ENCODE measurements around the gene CDC42EP4. TPM values are rescaled to one million over a fixed set of nuclear protein-coding genes. Genes with fewer than 3 reads are reported as not detected.

CDC42EP4 gene, protein sequence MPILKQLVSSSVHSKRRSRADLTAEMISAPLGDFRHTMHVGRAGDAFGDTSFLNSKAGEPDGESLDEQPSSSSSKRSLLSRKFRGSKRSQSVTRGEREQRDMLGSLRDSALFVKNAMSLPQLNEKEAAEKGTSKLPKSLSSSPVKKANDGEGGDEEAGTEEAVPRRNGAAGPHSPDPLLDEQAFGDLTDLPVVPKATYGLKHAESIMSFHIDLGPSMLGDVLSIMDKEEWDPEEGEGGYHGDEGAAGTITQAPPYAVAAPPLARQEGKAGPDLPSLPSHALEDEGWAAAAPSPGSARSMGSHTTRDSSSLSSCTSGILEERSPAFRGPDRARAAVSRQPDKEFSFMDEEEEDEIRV
- 34.0 TPM for total RNA-seq
- long read RNA-seq, transcript CDC42EP4-205 (2 exons, 1,022 nt), result minor isoform, 10 of 135 reads
- long read RNA-seq, transcript CDC42EP4-201 (2 exons, 3,272 nt), result major isoform, 95 of 135 reads
- long read RNA-seq, partial matches to known transcripts, result 0 of 135 reads
- long read RNA-seq, other reads (novel, unspliced or antisense), result 30 of 135 reads

DNA sequence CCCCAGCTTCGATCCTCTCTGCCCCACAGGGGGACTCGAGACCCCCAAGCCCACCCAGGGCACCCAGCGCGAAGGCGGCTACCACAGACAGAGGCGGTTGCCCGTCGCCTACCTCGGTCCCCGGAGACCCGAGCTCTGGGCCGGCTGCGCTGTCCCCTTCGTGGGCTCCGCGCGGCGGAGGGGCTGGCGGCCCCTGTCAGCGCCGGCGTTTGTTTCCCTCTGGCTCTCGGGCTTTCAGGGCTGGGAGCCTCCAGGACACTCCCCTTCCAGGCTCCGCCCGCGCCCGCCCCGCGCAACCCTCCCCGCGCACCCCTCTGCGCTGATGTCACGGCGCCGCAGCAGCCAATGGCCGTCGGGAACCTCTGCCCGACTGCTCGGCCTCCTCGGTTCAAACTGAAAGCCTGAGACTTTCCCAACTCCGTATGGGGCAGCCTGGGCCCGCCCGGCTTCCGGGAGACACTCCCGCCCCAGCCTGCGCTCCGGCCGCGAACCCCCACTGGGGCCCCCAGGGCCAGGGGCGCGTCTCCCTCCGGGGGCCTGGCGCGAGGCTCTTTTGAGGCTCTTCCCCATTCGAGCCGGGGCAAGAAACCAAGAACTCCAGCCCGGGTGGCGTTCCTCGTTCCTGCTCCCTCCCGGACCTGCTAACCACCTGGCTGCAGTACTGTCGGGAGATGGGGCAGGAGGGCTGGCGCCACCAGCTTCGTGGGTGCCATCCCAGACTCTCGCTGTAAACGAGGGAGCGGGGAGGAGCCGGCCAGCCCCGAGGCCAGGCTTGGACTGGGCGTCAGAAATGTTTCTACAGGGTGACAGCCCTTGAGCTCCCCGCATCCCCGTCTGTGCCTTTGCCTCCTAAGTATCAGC lies at the start of gene CDC42EP4:
Gene CDC42EP4 (minus strand): TSS at position 221 of the 861 bp plus-strand sequence. CDS start 25,501 bp downstream, outside the sequence.
- intact Hi-C loops (cut with micrococcal nuclease), result no loop called here
- peak; percentile 96 for DNase-seq
- TF ChIP-seq CTCF (IDR thresholded peaks at IDR 0.05; ENCODE audit: borderline replicate concordance), result no peak

DNA sequence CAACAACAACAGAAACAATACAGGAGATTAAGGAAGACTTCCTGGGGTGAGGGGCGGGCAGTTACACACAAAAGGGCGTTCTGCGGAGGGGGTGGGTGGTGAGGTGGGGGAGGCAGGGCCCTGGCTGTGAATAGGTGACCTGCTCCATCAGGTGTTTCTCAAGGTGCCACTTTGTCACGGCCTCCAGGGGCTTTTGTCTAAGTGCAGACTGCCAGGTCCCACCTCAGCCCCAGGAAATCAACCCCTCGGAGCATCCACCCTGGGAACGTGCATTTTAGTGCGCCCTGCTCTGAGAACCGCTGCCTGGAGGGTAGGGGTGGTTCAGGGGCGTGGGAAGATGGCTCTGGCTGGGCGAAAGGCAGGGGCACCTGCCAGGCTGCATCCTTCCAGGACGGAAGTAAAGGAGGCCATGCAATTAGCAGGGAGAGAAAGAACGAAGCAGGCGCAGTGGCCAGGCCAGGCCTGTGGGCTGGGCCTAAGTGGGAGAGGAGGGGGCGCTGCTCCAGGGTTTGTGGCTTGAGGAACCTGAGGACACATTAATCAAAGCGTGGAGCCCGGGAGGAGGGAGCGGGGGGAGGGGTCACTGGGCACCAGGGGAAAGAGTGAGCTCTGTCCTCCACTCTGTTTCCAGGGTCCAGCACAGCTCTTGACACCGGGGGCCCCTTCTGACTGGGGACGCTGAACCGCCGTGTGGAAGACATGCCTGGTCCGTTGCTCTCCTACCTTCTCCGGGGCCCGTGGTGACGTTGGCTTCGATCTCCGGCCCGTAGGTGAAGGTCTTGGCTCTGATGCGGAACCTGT lies 49.4 kb upstream of the CDC42EP4 start:
- intact Hi-C loops (cut with micrococcal nuclease), result no loop called here
- no peak for DNase-seq
- H3K4me1 ChIP-seq, result peaks cover 65% of the 10 kb centered on the region

More for the DNA sequence above, at the start of gene CDC42EP4:
- H3K4me3 ChIP-seq, result peak within 1 kb of the TSS; percentile 81
- no peaks in the 10 kb centered on the region for H3K9me3 ChIP-seq (replicated peaks)
- H3K27me3 ChIP-seq (ENCODE audit: low read depth), result no peaks in the 10 kb centered on the region
- peaks cover 58% of the 10 kb centered on the region for H3K4me1 ChIP-seq
- peak within 1 kb of the TSS; percentile 98 for H3K27ac ChIP-seq (replicated peaks)
- H3K36me3 ChIP-seq, result no peaks in the 10 kb centered on the region

GRCh38 chr17:73359987-73360410 lies 48.2 kb upstream of the CDC42EP4 start:
- Histone ChIP-seq H3K27ac (replicated peaks) (peak overlapping the region; percentile 82), H3K27me3 (ENCODE audit: low read depth) (no peaks in the 10 kb centered on the region), H3K4me3 (no peak overlapping the region), H3K9me3 (replicated peaks) (no peaks in the 10 kb centered on the region), H3K36me3 (no peaks in the 10 kb centered on the region), H3K4me1 (peaks cover 54% of the 10 kb centered on the region)
- intact Hi-C loops (cut with micrococcal nuclease), result no loop called here
- TF ChIP-seq CTCF (IDR thresholded peaks at IDR 0.05; ENCODE audit: borderline replicate concordance), result peak; percentile 14
- peak; percentile 72 for DNase-seq

More for the DNA sequence above, 49.4 kb upstream of the CDC42EP4 start:
- no peak for TF ChIP-seq CTCF (IDR thresholded peaks at IDR 0.05; ENCODE audit: borderline replicate concordance)
- no peaks in the 10 kb centered on the region for H3K27me3 ChIP-seq (ENCODE audit: low read depth)
- no peak overlapping the region for H3K4me3 ChIP-seq
- no peaks in the 10 kb centered on the region for H3K36me3 ChIP-seq
- no peak overlapping the region for H3K27ac ChIP-seq (replicated peaks)
- no peaks in the 10 kb centered on the region for H3K9me3 ChIP-seq (replicated peaks)

- DNase-seq, result no peak
Measured at GRCh38 chr17:73359352-73359751, 47.6 kb upstream of the CDC42EP4 start.

More at GRCh38 chr17:73359352-73359751, 47.6 kb upstream of the CDC42EP4 start:
- Histone ChIP-seq H3K9me3 (replicated peaks) (no peaks in the 10 kb centered on the region), H3K4me3 (no peak overlapping the region), H3K4me1 (peaks cover 48% of the 10 kb centered on the region), H3K27me3 (ENCODE audit: low read depth) (no peaks in the 10 kb centered on the region), H3K27ac (replicated peaks) (peak overlapping the region; percentile 82), H3K36me3 (no peaks in the 10 kb centered on the region)
- no peak for TF ChIP-seq CTCF (IDR thresholded peaks at IDR 0.05; ENCODE audit: borderline replicate concordance)
- intact Hi-C loops (cut with micrococcal nuclease), result no loop called here
